HG03175 (cell line): Measurements from ENCODE around the gene CDH23.

ENCODE experiments used
- ATAC-seq: cut with Tn5 transposase; IDR thresholded peaks from one replicate; pipeline ENCODE4 v1.9.1; 2021; ENCODE audit warnings: mild to moderate bottlenecking, moderate library complexity; ENCODE audit not compliant: unreplicated experiment

CDH23 gene

GRCh38 chr10:71554671-71555070 is 158.0 kb downstream of the CDH23 start:
- no peak for ATAC-seq

- ATAC-seq, result no peak
Measured at GRCh38 chr10:71555087-71555723, 158.5 kb downstream of the CDH23 start.

- ATAC-seq, result no peak
Measured at GRCh38 chr10:71555724-71556119, 159.0 kb downstream of the CDH23 start.

- ATAC-seq, result no peak
Measured at GRCh38 chr10:71558991-71559390, 162.3 kb downstream of the CDH23 start.

- no peak for ATAC-seq
Measured at GRCh38 chr10:71561003-71561574, 164.4 kb downstream of the CDH23 start.

GRCh38 chr10:71562181-71562580 is 165.5 kb downstream of the CDH23 start:
- no peak for ATAC-seq

GRCh38 chr10:71562904-71563303 is 166.2 kb downstream of the CDH23 start:
- no peak for ATAC-seq

- ATAC-seq, result no peak
Measured at GRCh38 chr10:71564194-71564820, 167.6 kb downstream of the CDH23 start.

GRCh38 chr10:71565284-71566000 is 168.7 kb downstream of the CDH23 start:
- ATAC-seq, result no peak

GRCh38 chr10:71567006-71567405 is 170.3 kb downstream of the CDH23 start:
- no peak for ATAC-seq

- no peak for ATAC-seq
Measured at GRCh38 chr10:71568896-71569492, 172.3 kb downstream of the CDH23 start.

GRCh38 chr10:71569775-71570588 is 173.3 kb downstream of the CDH23 start:
- ATAC-seq, result no peak

GRCh38 chr10:71571460-71572175 is 174.9 kb downstream of the CDH23 start:
- ATAC-seq, result no peak

- ATAC-seq, result no peak
Measured at GRCh38 chr10:71572962-71573361, 176.2 kb downstream of the CDH23 start.

GRCh38 chr10:71573562-71574518 is 177.1 kb downstream of the CDH23 start:
- no peak for ATAC-seq

- ATAC-seq, result no peak
Measured at GRCh38 chr10:71575451-71575850, 178.7 kb downstream of the CDH23 start.

GRCh38 chr10:71575934-71576801 is 179.4 kb downstream of the CDH23 start:
- no peak for ATAC-seq

- no peak for ATAC-seq
Measured at GRCh38 chr10:71576842-71577241, 180.1 kb downstream of the CDH23 start.
